Mucosa of stomach (tissue), 1 donor: ENCODE measurements around the gene BCAS2.
"Not testable (repeated sequence)": the region's sequence is repeated elsewhere in the genome, so short reads cannot be mapped to it uniquely, and the experiment has no call there.

ENCODE experiments used
- H3K27me3 ChIP-seq: one replicate; pipeline ENCODE4 v1.7.0; 2013; ENCODE audit warnings: mild to moderate bottlenecking, low read length; ENCODE audit not compliant: control insufficient read depth, insufficient read depth
- H3K36me3 ChIP-seq: one replicate; pipeline ENCODE4 v1.7.0; 2013; ENCODE audit warnings: low read length; ENCODE audit not compliant: control insufficient read depth, insufficient read depth
- H3K4me1 ChIP-seq: one replicate; pipeline ENCODE4 v1.7.0; 2013; ENCODE audit warnings: mild to moderate bottlenecking, low read length; ENCODE audit not compliant: control insufficient read depth, insufficient read depth
- H3K4me3 ChIP-seq: one replicate; pipeline ENCODE4 v1.7.0; 2013; ENCODE audit warnings: low read length
- H3K9ac ChIP-seq: one replicate; pipeline ENCODE4 v1.7.0; 2013; ENCODE audit warnings: mild to moderate bottlenecking, low read length, moderate library complexity
- H3K9me3 ChIP-seq: one replicate; pipeline ENCODE4 v1.7.0; 2013; ENCODE audit warnings: mild to moderate bottlenecking, low read length, moderate library complexity; ENCODE audit not compliant: control insufficient read depth
- donor health status: Pancreatic carcinoma.

The BCAS2 gene

DNA sequence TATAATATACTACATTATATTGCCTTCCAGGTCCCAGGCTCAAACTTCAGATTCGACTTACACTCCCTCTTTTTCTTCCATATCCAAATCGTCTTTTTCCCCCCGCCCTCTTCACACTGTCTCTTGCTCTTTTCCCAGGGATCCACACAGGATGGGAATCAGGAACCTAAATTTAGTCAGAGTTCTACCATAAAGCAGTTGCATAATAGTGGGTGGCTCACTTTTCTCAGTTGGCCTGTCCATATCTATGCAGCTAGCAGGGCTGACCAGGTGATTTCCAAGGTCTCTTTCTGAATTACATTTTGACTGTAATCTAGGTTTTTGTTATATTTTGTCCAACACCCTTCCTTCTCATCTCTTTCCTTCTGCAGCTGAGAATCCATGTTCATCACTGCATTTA is 7.7 kb upstream of the BCAS2 start:
- Histone ChIP-seq H3K9ac (no peak overlapping the region), H3K4me3 (no peak overlapping the region), H3K27me3 (no peaks in the 10 kb centered on the region), H3K9me3 (no peaks in the 10 kb centered on the region), H3K4me1 (peaks cover 9% of the 10 kb centered on the region), H3K36me3 (no peaks in the 10 kb centered on the region)

GRCh38 chr1:114588196-114588689 is 6.8 kb upstream of the BCAS2 start:
- Histone ChIP-seq H3K9ac (no peak overlapping the region), H3K4me1 (peaks cover 9% of the 10 kb centered on the region), H3K4me3 (no peak overlapping the region), H3K27me3 (no peaks in the 10 kb centered on the region), H3K36me3 (no peaks in the 10 kb centered on the region), H3K9me3 (no peaks in the 10 kb centered on the region)

- Histone ChIP-seq H3K36me3 (no peaks in the 10 kb centered on the region), H3K9me3 (no peaks in the 10 kb centered on the region), H3K4me1 (peaks cover 9% of the 10 kb centered on the region), H3K9ac (no peak overlapping the region), H3K27me3 (no peaks in the 10 kb centered on the region), H3K4me3 (no peak overlapping the region)
These were observed 6.0 kb upstream of the BCAS2 start for GRCh38 chr1:114587203-114587991.

DNA sequence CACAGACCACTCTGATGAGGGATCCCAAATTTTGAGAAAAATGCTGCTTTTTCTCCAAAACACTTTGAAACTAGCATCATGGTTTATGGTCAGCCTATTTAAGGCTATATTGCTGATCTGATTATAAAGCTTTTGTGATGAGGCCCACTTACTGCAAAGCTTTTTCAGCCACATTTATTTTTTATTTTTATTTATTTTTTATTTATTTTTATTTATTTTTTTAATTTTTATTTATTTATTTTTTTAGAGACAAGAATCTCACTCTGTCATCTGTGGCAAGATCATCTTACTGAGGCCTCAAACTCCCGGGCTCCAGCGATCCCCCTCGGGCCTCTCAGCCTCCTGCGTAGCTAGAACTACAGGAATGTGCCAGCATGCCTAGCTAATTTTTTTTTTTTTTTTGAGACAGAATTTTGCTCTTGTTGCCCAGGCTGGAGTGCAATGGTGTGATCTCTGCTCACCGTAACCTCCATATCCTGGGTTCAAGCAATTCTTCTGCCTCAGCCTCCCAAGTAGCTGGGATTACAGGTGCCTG is 5.2 kb upstream of the BCAS2 start:
- Histone ChIP-seq H3K4me1 (peaks cover 15% of the 10 kb centered on the region), H3K27me3 (no peaks in the 10 kb centered on the region), H3K9ac (no peak overlapping the region), H3K4me3 (no peak overlapping the region), H3K36me3 (no peaks in the 10 kb centered on the region), H3K9me3 (no peaks in the 10 kb centered on the region)

GRCh38 chr1:114585231-114585630 is 3.8 kb upstream of the BCAS2 start:
- Histone ChIP-seq H3K9ac (no peak overlapping the region), H3K9me3 (no peaks in the 10 kb centered on the region), H3K4me1 (peaks cover 19% of the 10 kb centered on the region), H3K36me3 (no peaks in the 10 kb centered on the region), H3K4me3 (no peak overlapping the region), H3K27me3 (no peaks in the 10 kb centered on the region)

- no peaks in the 10 kb centered on the region for H3K4me1 ChIP-seq
- H3K36me3 ChIP-seq = peaks cover 11% of the 10 kb centered on the region
- H3K9me3 ChIP-seq = no peaks in the 10 kb centered on the region
- no peak overlapping the region for H3K9ac ChIP-seq
- no peak overlapping the region for H3K4me3 ChIP-seq
- H3K27me3 ChIP-seq = no peaks in the 10 kb centered on the region
These were observed 7.0 kb downstream of the BCAS2 start for GRCh38 chr1:114574365-114574764.

DNA sequence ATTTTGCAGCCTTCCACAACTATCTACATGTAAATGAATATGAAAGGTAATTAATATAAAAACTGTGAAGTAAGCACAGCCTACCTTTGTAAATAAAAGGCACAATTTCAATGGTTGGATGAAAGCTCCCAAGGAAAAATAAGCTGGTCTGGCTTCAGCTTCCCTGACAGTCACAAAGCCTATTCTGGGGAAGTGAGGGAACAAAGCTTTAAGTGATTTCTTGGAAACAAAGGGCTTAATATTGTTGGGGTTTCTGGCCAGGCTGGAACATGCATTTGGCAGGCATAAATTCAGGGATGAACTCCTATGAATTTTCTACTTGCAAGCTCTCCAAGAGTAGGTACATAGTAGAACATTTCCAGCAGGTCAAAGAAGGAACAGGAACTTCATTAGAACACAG is 17.3 kb downstream of the BCAS2 start:
- H3K9ac ChIP-seq = no peak overlapping the region
- no peaks in the 10 kb centered on the region for H3K9me3 ChIP-seq
- H3K36me3 ChIP-seq = no peaks in the 10 kb centered on the region
- no peaks in the 10 kb centered on the region for H3K4me1 ChIP-seq
- no peaks in the 10 kb centered on the region for H3K27me3 ChIP-seq
- H3K4me3 ChIP-seq = no peak overlapping the region

DNA sequence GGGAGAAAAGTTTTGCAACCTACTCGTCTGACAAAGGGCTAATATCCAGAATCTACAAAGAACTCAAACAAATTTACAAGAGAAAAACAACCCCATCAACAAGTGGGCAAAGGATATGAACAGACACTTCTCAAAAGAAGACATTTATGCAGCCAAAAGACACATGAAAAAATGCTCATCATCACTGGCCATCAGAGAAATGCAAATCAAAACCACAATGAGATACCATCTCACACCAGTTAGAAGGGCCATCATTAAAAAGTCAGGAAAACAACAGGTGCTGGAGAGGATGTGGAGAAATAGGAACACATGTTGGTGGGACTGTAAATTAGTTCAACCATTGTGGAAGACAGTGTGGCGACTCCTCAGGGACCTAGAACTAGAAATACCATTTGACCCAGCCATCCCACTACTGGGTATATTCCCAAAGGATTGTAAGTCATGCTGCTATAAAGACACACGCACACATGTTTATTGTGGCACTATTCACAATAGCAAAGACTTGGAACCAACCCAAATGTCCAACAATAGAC is 18.4 kb downstream of the BCAS2 start:
- not testable (repeated sequence) for H3K4me3 ChIP-seq, H3K9me3 ChIP-seq, H3K27me3 ChIP-seq, H3K36me3 ChIP-seq, H3K9ac ChIP-seq, H3K4me1 ChIP-seq

GRCh38 chr1:114561333-114561732 is 20.1 kb downstream of the BCAS2 start:
- Histone ChIP-seq H3K9me3 (no peaks in the 10 kb centered on the region), H3K4me3 (no peak overlapping the region), H3K27me3 (no peaks in the 10 kb centered on the region), H3K36me3 (no peaks in the 10 kb centered on the region), H3K4me1 (no peaks in the 10 kb centered on the region), H3K9ac (no peak overlapping the region)

DNA sequence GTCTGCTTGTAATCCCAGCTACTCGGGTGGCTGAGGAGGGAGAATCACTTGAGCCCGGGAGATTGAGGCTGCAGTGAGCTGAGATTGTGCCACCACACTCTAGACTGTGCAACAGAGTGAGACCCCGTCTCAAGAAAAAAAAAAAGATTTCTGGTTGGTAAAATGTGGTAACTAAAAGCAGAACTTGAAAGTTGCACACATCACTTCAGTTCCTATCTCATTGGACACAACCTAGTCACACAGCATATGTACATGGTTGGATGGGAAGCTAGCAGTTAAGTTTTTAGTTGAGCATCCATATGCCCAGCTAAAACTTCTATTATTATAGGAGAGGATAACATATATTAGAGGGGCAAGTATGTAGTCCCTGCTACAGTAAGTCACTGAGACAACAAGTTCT is 22.1 kb downstream of the BCAS2 start:
- no peaks in the 10 kb centered on the region for H3K9me3 ChIP-seq
- no peaks in the 10 kb centered on the region for H3K27me3 ChIP-seq
- H3K4me3 ChIP-seq = no peak overlapping the region
- no peak overlapping the region for H3K9ac ChIP-seq
- H3K36me3 ChIP-seq = no peaks in the 10 kb centered on the region
- no peaks in the 10 kb centered on the region for H3K4me1 ChIP-seq

GRCh38 chr1:114558544-114558943 is 22.9 kb downstream of the BCAS2 start:
- H3K27me3 ChIP-seq = no peaks in the 10 kb centered on the region
- no peak overlapping the region for H3K4me3 ChIP-seq
- H3K9ac ChIP-seq = no peak overlapping the region
- no peaks in the 10 kb centered on the region for H3K4me1 ChIP-seq
- no peaks in the 10 kb centered on the region for H3K36me3 ChIP-seq
- H3K9me3 ChIP-seq = no peaks in the 10 kb centered on the region

DNA sequence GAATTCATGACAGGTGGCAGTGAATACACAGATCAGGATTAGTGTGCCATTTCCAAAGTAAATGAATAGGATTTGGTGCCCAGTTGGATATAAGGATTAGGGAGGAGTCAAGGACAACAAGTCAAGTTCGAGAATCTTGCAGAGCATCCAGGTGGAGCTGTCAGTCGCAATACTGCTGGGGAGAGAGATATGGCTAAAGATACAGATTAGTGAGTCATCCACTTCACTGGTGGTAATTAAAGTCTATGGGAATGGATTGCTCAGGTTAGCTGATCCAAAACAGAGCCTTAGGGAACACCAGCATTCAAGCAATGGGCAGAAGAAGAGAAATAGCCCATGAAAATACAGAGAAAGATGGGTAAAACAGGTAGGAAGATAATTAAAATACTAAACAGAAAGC is 26.8 kb downstream of the BCAS2 start:
- Histone ChIP-seq H3K4me1 (no peaks in the 10 kb centered on the region), H3K9me3 (no peaks in the 10 kb centered on the region), H3K36me3 (no peaks in the 10 kb centered on the region), H3K27me3 (no peaks in the 10 kb centered on the region), H3K9ac (no peak overlapping the region), H3K4me3 (no peak overlapping the region)
